ENCODE measurements around the gene SATB2. TPM values are rescaled to one million over a fixed set of nuclear protein-coding genes. Genes with fewer than 3 reads are reported as not detected.

Gene SATB2
- polyA plus RNA-seq, 1 donor from 2014 or later: not detected

- no peak overlapping the region for H3K4me3 Mint-ChIP-seq
Measured at GRCh38 chr2:199366406-199366805, 91.3 kb downstream of the SATB2 start.

GRCh38 chr2:199364153-199364552 is 93.6 kb downstream of the SATB2 start:
- no peak overlapping the region for H3K4me3 Mint-ChIP-seq
- no peak overlapping the region for H3K27ac Mint-ChIP-seq
- no peaks in the 10 kb centered on the region for H3K4me1 Mint-ChIP-seq
- H3K36me3 Mint-ChIP-seq: no peaks in the 10 kb centered on the region
- H3K9me3 Mint-ChIP-seq: peaks cover 0 to 2% (median 0%) of the 10 kb centered on the region in 3 donors
- H3K27me3 Mint-ChIP-seq: no peaks in the 10 kb centered on the region

More at GRCh38 chr2:199366406-199366805, 91.3 kb downstream of the SATB2 start:
- Mint-ChIP-seq H3K4me1 (no peaks in the 10 kb centered on the region), H3K9me3 (no peaks in the 10 kb centered on the region), H3K27me3 (no peaks in the 10 kb centered on the region), H3K36me3 (no peaks in the 10 kb centered on the region), H3K27ac (no peak overlapping the region)

GRCh38 chr2:199356412-199356811 is 101.3 kb downstream of the SATB2 start:
- Mint-ChIP-seq H3K4me3 (no peak overlapping the region), H3K9me3 (peaks cover 0 to 2% (median 0%) of the 10 kb centered on the region in 3 donors), H3K27me3 (no peaks in the 10 kb centered on the region), H3K4me1 (no peaks in the 10 kb centered on the region), H3K27ac (no peak overlapping the region), H3K36me3 (no peaks in the 10 kb centered on the region)

- no peak overlapping the region for H3K4me3 Mint-ChIP-seq
- H3K27me3 Mint-ChIP-seq: peaks cover 3% of the 10 kb centered on the region
- no peak overlapping the region for H3K27ac Mint-ChIP-seq
- no peaks in the 10 kb centered on the region for H3K36me3 Mint-ChIP-seq
- no peaks in the 10 kb centered on the region for H3K4me1 Mint-ChIP-seq
- peaks cover 0 to 8% (median 0%) of the 10 kb centered on the region in 3 donors for H3K9me3 Mint-ChIP-seq
Measured at GRCh38 chr2:199348871-199349270, 108.9 kb downstream of the SATB2 start.

DNA sequence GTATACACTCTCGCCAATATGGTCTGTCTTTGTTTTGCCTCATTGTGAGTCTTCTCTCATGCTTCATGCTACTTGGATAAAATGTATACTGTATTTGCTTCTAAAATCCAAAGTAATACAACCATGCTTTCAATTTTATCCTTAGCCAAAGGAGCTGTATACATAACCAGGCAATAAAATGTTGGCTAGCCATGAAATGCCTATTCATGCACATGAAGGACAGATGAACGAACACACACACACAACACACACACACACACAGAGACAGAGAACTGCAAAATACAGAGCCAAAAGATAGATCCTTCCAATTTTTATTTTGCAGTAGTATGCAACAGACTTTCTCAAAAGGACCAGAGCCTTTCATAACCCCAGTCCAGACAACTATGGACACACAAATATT is 113.7 kb downstream of the SATB2 start:
- Mint-ChIP-seq H3K4me3 (no peak overlapping the region), H3K27ac (no peak overlapping the region), H3K4me1 (no peaks in the 10 kb centered on the region), H3K27me3 (peaks cover 3% of the 10 kb centered on the region), H3K36me3 (no peaks in the 10 kb centered on the region), H3K9me3 (peaks cover 0 to 8% (median 0%) of the 10 kb centered on the region in 3 donors)

DNA sequence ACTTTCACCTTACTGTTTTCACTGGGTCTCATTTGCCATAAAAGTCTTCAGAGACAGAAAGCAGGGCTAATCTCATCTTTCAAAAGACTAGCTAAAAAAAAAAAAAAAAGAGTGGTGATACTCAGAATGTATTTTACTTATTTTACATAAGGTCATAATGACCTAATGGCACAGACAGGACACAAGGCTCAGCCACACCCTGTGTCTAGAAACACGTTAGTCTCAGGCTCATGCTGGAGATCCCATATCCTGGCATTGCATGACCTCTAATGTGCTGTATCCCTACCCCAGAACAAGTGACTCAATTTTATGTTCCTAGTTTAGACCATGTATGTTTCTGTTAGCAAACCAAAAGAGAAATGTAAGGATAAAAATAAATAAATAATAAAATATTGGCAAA is 115.4 kb downstream of the SATB2 start:
- Mint-ChIP-seq H3K4me1 (no peaks in the 10 kb centered on the region), H3K36me3 (no peaks in the 10 kb centered on the region), H3K4me3 (no peak overlapping the region), H3K27ac (no peak overlapping the region), H3K27me3 (no peaks in the 10 kb centered on the region), H3K9me3 (peaks cover 0 to 3% (median 0%) of the 10 kb centered on the region in 3 donors)

- Mint-ChIP-seq H3K27me3 (no peaks in the 10 kb centered on the region), H3K4me3 (no peak overlapping the region), H3K9me3 (no peaks in the 10 kb centered on the region), H3K4me1 (no peaks in the 10 kb centered on the region), H3K36me3 (no peaks in the 10 kb centered on the region), H3K27ac (no peak overlapping the region)
Measured at GRCh38 chr2:199341123-199341522, 116.6 kb downstream of the SATB2 start.

DNA sequence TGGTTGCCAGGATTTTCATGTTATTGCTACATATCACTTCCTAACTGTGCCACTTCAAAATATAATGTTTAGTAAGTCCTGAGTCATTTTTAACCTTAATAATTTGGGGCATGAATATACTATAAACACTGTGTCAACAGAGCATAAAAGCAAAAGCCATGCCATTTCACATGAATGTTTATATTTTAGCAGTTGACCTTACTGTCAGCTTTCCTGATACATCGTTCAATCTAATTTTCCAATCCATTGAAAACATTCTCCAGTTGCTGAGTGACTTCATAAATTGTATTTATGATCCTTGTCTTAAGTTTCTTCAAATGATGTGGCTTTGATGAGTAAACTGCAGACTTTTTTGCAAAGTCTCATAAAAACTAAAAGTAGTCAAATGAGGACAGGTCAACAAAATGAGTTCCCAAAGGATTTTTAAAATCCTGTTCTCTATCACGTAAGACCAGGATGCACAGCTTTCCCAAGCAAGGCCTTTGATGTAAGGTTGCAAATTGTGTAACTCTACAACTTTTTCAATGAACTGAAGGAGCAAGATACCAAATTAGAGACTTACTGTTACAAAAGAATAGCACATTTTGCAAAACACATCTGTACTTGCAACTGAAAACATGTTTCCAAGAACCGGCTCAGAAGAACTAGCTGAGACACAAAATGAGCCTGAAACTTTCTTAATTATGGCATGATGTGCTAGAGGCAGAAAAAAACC is 117.7 kb downstream of the SATB2 start:
- no peaks in the 10 kb centered on the region for H3K27me3 Mint-ChIP-seq
- no peak overlapping the region for H3K4me3 Mint-ChIP-seq
- no peaks in the 10 kb centered on the region for H3K9me3 Mint-ChIP-seq
- no peaks in the 10 kb centered on the region for H3K36me3 Mint-ChIP-seq
- no peak overlapping the region for H3K27ac Mint-ChIP-seq
- no peaks in the 10 kb centered on the region for H3K4me1 Mint-ChIP-seq

- Mint-ChIP-seq H3K27ac (no peak overlapping the region), H3K27me3 (no peaks in the 10 kb centered on the region), H3K9me3 (no peaks in the 10 kb centered on the region), H3K4me3 (no peak overlapping the region), H3K4me1 (no peaks in the 10 kb centered on the region), H3K36me3 (no peaks in the 10 kb centered on the region)
Measured at GRCh38 chr2:199336546-199336945, 121.2 kb downstream of the SATB2 start.

- H3K4me3 Mint-ChIP-seq: no peak overlapping the region
- H3K4me1 Mint-ChIP-seq: no peaks in the 10 kb centered on the region
- no peak overlapping the region for H3K27ac Mint-ChIP-seq
- no peaks in the 10 kb centered on the region for H3K9me3 Mint-ChIP-seq
- no peaks in the 10 kb centered on the region for H3K36me3 Mint-ChIP-seq
- H3K27me3 Mint-ChIP-seq: no peaks in the 10 kb centered on the region
Measured at GRCh38 chr2:199335502-199335901, 122.2 kb downstream of the SATB2 start.

DNA sequence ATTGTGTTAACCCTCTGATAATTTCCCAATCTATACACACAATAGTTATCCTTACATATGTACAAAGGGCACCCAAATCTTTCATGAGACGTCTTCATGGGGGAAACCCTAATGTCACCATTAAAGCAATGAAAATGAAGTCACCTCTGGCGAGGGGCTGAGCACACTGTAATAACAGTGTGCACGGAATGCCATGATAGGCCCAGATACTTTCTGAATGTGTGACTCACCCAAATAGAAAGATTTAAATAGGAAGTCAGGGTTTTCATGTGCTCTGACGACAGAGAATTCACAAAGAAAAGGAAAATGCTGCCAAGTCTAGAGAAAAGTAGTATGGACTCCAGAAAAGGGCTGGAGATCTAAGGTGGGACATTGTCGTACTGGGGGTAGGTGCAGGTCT is 128.3 kb downstream of the SATB2 start:
- Mint-ChIP-seq H3K4me1 (no peaks in the 10 kb centered on the region), H3K4me3 (no peak overlapping the region), H3K27me3 (no peaks in the 10 kb centered on the region), H3K27ac (no peak overlapping the region), H3K9me3 (no peaks in the 10 kb centered on the region), H3K36me3 (no peaks in the 10 kb centered on the region)

DNA sequence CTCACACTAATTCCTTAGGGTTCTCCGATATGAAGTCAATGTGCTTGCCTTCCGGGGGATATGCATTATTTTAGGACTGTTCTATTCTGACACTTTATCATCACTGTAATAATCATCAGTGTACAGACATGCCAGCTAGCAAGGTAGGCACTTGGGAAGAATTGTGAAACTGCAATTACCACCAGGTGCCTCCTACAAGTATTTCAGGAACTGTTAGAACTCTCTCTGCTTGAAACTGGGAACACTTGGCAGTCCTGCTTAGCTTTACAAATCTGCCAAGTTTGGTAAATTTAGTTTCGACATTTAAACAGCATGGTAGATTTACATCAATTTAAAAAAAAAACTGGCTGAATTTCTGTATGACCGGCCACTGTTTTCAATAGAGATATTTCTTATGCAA is 128.7 kb downstream of the SATB2 start:
- H3K4me1 Mint-ChIP-seq: no peaks in the 10 kb centered on the region
- H3K9me3 Mint-ChIP-seq: no peaks in the 10 kb centered on the region
- H3K27me3 Mint-ChIP-seq: no peaks in the 10 kb centered on the region
- H3K4me3 Mint-ChIP-seq: no peak overlapping the region
- no peaks in the 10 kb centered on the region for H3K36me3 Mint-ChIP-seq
- no peak overlapping the region for H3K27ac Mint-ChIP-seq

DNA sequence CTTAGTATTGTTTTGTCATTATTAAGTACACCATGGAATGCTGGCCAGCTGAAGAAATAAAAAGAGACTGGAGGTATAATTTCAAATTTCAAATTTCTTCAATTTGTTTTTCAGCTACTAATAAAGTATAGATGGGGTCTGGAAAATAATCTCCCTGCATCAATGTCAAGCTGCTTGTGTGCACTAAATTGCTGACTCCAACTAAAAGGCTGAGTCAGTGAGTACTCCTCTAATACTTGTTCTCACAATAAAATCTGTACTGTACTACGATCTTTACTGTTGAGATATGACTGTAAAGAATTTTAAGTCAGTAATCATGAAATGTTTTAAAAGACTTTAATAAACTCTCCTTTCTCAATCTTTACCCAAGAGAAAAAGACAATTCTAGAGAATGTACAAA is 131.9 kb downstream of the SATB2 start:
- Mint-ChIP-seq H3K9me3 (no peaks in the 10 kb centered on the region), H3K36me3 (no peaks in the 10 kb centered on the region), H3K4me1 (no peaks in the 10 kb centered on the region), H3K27ac (no peak overlapping the region), H3K4me3 (no peak overlapping the region), H3K27me3 (no peaks in the 10 kb centered on the region)

DNA sequence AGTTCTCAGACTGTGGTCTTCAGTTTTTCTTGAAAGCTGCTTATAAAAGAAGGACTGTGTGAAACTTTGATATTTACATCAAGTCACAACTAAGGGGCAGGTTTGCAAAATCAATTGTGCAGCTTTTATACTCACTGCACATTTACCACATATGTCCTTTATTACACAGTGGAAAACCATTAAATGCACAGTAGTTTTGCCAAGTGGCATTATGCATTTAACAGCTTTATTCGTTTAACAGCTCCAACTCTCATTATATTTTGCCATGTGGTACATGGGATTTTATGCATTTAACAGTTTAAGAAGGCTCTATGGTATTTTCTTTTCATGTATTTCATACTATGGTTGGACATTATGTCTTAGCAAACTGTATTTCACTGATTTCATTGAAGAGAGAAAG is 135.6 kb downstream of the SATB2 start:
- no peaks in the 10 kb centered on the region for H3K4me1 Mint-ChIP-seq
- no peaks in the 10 kb centered on the region for H3K36me3 Mint-ChIP-seq
- H3K9me3 Mint-ChIP-seq: no peaks in the 10 kb centered on the region
- no peak overlapping the region for H3K27ac Mint-ChIP-seq
- no peaks in the 10 kb centered on the region for H3K27me3 Mint-ChIP-seq
- H3K4me3 Mint-ChIP-seq: no peak overlapping the region

DNA sequence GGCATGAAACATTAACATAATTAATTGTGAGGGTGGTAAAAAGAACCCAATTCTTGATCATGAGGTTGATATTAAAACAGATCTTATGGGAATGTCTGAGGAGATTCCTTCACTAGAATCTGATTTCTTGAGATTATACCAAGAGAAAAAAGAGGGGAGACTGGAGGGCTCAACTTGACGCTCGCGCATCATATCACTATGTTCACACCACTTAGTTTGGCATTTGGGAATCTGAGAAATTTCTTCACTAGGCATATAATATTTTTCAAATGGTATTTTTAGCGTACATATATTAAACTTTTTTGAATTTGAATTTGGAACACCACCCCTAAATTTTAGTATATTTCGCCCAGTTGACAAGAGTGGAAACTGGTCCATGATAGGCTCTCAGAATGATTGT is 140.1 kb downstream of the SATB2 start:
- Mint-ChIP-seq H3K9me3 (peaks cover 0 to 3% (median 3%) of the 10 kb centered on the region in 3 donors), H3K36me3 (no peaks in the 10 kb centered on the region), H3K4me1 (no peaks in the 10 kb centered on the region), H3K27me3 (no peaks in the 10 kb centered on the region), H3K4me3 (no peak overlapping the region), H3K27ac (no peak overlapping the region)

DNA sequence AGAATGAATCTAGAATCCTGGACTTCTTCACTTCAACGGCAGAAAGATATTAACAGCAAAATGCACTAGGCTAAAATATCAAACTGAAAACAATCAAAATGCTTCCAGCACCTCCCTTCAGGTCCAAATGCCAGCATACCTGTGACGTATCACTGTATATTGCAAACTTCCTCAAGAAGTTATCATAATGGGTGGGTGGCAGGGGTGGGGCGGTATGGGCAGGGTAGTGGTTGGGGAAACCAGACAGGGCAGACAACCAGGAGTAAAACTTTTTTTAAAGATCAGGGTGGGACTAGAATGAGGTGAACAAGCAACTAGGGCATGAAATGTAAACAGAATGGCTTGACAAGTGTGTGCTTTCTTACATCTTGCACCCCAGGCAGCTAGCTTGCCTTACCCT is 140.9 kb downstream of the SATB2 start:
- Mint-ChIP-seq H3K36me3 (no peaks in the 10 kb centered on the region), H3K4me1 (no peaks in the 10 kb centered on the region), H3K27me3 (no peaks in the 10 kb centered on the region), H3K4me3 (no peak overlapping the region), H3K27ac (no peak overlapping the region), H3K9me3 (peaks cover 0 to 3% (median 3%) of the 10 kb centered on the region in 3 donors)

All from IgD-negative memory B cell (primary cell).